Bronchial epithelial cell (primary cell): ENCODE measurements around the gene EGLN3. TPM values are rescaled to one million over a fixed set of nuclear protein-coding genes. Genes with fewer than 3 reads are reported as not detected.
A peak's percentile ranks its signal among the peaks of the same experiment; 100 is the strongest.

Source experiments
- DNase-seq: peaks from one replicate; pipeline ENCODE4 v3.0.0-alpha.2; 2010; ENCODE audit warnings: low read depth
- FAIRE-seq: peaks from 2 replicates; lab custom pipeline; 2011; peaks lifted over from hg19 to GRCh38; lab: Jason Lieb, UNC
- H3K27me3 ChIP-seq: 2 replicates; pipeline ENCODE4 v1.5.1; 2011; ENCODE audit warnings: low read length; ENCODE audit not compliant: control insufficient read depth, insufficient read depth
- H3K36me3 ChIP-seq: 2 replicates; pipeline ENCODE4 v1.5.1; 2011; ENCODE audit warnings: low read length; ENCODE audit not compliant: control insufficient read depth, insufficient read depth
- H3K4me3 ChIP-seq: 2 replicates; pipeline ENCODE4 v1.5.1; 2011; ENCODE audit warnings: mild to moderate bottlenecking, low read depth, low read length, control low read depth
- total RNA-seq: library from RNA; depleted of rRNA; stranded (reverse); fragments of >200 nt; gene quantifications from 2 replicates; pipeline ENCODE4 v1.2.1, GENCODE V29; 2014
- TF ChIP-seq, protein P1 (sequence below): IDR thresholded peaks from 2 replicates; pipeline ENCODE4 v1.5.1; 2011; ENCODE audit warnings: mild to moderate bottlenecking, moderate library complexity, low read length, control low read depth, inconsistent platforms; ENCODE audit not compliant: insufficient read depth, severe bottlenecking

The EGLN3 gene
- total RNA-seq, 1 donor from 2014 or later = 48.7 TPM

DNA sequence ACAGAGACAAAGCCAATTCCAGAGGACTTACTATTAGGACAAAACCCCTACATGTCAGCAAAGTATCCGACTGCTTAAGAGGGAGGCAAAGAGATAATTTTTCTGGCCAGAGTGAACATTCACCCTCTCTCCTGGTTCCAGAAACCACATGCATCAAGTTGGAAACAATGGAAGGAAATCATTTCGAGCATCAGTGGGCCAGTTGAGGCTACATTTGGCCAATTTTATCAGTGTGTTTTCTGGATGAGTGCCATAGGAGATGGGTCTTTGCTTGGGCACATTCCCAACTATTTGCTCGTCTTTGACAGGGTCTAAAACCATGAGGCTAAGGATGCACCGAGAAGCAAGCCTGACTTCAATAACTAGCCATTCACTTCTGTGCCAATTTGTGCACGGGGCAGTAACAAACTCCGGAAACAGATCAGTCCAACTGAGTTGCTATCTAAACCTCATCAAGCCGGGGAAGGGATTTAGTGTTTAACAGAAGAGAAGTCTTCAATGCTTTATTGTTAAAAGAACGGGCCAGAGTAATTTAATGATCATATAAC lies 17.4 kb downstream of the EGLN3 start:
- TF ChIP-seq, protein P1, sequence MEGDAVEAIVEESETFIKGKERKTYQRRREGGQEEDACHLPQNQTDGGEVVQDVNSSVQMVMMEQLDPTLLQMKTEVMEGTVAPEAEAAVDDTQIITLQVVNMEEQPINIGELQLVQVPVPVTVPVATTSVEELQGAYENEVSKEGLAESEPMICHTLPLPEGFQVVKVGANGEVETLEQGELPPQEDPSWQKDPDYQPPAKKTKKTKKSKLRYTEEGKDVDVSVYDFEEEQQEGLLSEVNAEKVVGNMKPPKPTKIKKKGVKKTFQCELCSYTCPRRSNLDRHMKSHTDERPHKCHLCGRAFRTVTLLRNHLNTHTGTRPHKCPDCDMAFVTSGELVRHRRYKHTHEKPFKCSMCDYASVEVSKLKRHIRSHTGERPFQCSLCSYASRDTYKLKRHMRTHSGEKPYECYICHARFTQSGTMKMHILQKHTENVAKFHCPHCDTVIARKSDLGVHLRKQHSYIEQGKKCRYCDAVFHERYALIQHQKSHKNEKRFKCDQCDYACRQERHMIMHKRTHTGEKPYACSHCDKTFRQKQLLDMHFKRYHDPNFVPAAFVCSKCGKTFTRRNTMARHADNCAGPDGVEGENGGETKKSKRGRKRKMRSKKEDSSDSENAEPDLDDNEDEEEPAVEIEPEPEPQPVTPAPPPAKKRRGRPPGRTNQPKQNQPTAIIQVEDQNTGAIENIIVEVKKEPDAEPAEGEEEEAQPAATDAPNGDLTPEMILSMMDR = no peak
- FAIRE-seq (no peak), DNase-seq (no peak)
- H3K27me3 ChIP-seq = no peaks in the 10 kb centered on the region
- peaks cover 7% of the 10 kb centered on the region for H3K36me3 ChIP-seq
- no peak overlapping the region for H3K4me3 ChIP-seq

DNA sequence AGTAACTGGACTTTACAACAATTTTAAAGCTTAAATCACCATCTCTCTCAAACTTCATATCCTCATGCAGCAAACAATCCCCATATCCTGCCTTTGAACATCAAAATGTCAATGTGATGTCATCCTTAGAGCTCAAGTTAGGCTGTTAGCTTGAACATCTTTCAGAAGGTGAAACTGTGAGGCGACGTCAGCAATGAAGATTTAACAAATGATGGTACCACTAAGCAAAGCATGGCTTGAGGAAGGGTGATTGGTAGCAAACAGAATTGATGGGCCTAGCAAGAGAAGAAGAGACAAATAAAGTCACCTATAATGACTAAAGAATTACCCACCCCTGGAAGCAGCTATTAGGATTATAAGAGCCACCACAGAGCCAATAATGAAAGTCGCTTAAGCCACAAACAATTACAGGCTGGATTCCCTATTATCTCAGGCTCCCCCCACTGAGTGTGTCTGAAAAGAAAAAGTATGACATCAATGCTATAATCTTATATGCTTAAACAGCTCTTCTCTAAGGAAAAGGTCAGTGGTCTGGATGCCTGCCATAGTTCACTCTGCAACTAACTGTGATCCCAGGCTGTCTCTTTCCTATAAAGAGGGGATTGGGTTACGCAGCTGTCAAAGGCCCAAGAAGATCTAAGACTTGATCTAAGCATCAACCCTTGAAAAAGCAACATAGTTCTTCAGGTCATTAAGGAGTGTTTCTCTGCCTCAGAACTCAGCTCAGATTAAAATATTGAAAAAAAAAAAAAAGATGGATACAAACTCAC lies 18.1 kb downstream of the EGLN3 start:
- TF ChIP-seq, protein P1 = no peak
- FAIRE-seq = no peak

GRCh38 chr14:33932033-33932432 lies 18.8 kb downstream of the EGLN3 start:
- no peaks in the 10 kb centered on the region for H3K27me3 ChIP-seq
- H3K4me3 ChIP-seq = no peak overlapping the region
- DNase-seq = no peak
- H3K36me3 ChIP-seq = peaks cover 12% of the 10 kb centered on the region
- FAIRE-seq = no peak
- TF ChIP-seq, protein P1 = no peak

More for the DNA sequence above, 18.1 kb downstream of the EGLN3 start:
- H3K27me3 ChIP-seq = no peaks in the 10 kb centered on the region
- H3K4me3 ChIP-seq = no peak overlapping the region
- H3K36me3 ChIP-seq = peaks cover 10% of the 10 kb centered on the region
- DNase-seq = no peak

GRCh38 chr14:33931461-33931860 lies 19.4 kb downstream of the EGLN3 start:
- Histone ChIP-seq H3K36me3 (peaks cover 12% of the 10 kb centered on the region), H3K27me3 (no peaks in the 10 kb centered on the region), H3K4me3 (no peak overlapping the region)
- TF ChIP-seq, protein P1 = no peak
- DNase-seq (peak; percentile 79), FAIRE-seq (no peak)

DNA sequence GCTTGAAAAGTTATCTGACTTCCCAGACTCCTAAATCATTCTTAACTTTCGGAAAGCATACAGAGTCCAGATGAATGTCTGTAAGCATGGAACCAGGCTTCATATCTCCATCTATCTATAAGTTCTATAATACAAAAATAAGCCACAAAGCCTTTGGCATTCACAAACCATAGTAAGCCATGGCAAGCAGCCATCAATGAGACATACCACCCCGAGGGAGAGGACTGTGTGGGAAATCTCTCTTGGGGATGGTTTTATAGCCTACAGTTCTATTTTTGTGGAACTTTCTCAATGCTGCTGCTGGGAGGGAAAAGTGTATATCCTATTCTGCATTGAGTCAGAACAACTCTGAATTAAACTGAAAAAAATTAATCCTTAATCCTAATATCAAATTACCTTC lies 20.4 kb downstream of the EGLN3 start:
- H3K4me3 ChIP-seq = no peak overlapping the region
- H3K36me3 ChIP-seq = peaks cover 15% of the 10 kb centered on the region
- no peak for FAIRE-seq
- TF ChIP-seq, protein P1 = no peak
- no peaks in the 10 kb centered on the region for H3K27me3 ChIP-seq
- DNase-seq = no peak
